Brain microvascular endothelial cell (primary cell): ENCODE measurements around the gene SEC23B.

Source experiments
- DNase-seq: peaks from one replicate; pipeline ENCODE4 v3.0.0-alpha.2; 2020
- H3K27ac ChIP-seq: fragments of 250-450 bp; sonication (Bioruptor Pico); 2 replicates; pipeline ENCODE4 v1.5.1; 2020; ENCODE audit warnings: mild to moderate bottlenecking, moderate library complexity
- H3K27me3 ChIP-seq: fragments of 250-450 bp; sonication (Bioruptor Pico); replicated peaks from 2 replicates; pipeline ENCODE4 v1.5.1; 2020; ENCODE audit warnings: mild to moderate bottlenecking
- H3K36me3 ChIP-seq: fragments of 250-450 bp; sonication (Bioruptor Pico); replicated peaks from 2 replicates; pipeline ENCODE4 v1.5.1; 2020; ENCODE audit warnings: mild to moderate bottlenecking
- H3K4me3 ChIP-seq: 2 replicates; pipeline ENCODE4 v1.5.1; 2011; ENCODE audit warnings: low read depth, mild to moderate bottlenecking, control low read depth, low read length, moderate library complexity
- in situ Hi-C: cut with HindIII; loops from 2 replicates; pipeline ENCODE4 v1.10.0; 2017; ENCODE audit warnings: low sequenced_read_pairs, low pct_ligation_motif_present
- TF ChIP-seq, protein P1 (sequence below): IDR thresholded peaks from 2 replicates; pipeline ENCODE4 v1.5.1; 2011; ENCODE audit warnings: low read depth, mild to moderate bottlenecking, moderate library complexity, low read length, control low read depth, inconsistent platforms; ENCODE audit errors: missing control alignments

SEC23B gene

DNA sequence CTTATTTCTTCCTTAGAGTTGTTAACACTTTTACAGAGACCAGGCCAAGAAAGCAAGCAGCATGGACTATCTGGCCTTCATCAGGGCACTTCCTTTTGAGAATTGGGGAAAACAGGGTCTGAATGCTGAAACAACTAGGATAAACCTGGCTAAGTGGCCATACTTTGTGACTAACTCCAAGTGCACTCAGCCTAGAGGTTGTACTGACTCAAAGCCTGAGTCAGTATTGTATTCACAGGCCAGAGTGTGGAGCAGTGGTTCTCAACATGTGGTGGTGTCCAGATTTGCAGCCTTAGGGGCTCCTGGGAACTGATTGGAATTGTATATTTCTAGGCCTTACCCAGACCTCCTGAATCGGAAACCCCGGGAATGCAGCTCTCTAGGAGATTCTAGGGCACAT is 20.1 kb downstream of the SEC23B start:
- Histone ChIP-seq H3K27me3 (no peaks in the 10 kb centered on the region), H3K36me3 (peaks cover 76% of the 10 kb centered on the region), H3K27ac (peak overlapping the region; percentile 60), H3K4me3 (no peak overlapping the region)
- DNase-seq = peak; percentile 57
- TF ChIP-seq, protein P1, sequence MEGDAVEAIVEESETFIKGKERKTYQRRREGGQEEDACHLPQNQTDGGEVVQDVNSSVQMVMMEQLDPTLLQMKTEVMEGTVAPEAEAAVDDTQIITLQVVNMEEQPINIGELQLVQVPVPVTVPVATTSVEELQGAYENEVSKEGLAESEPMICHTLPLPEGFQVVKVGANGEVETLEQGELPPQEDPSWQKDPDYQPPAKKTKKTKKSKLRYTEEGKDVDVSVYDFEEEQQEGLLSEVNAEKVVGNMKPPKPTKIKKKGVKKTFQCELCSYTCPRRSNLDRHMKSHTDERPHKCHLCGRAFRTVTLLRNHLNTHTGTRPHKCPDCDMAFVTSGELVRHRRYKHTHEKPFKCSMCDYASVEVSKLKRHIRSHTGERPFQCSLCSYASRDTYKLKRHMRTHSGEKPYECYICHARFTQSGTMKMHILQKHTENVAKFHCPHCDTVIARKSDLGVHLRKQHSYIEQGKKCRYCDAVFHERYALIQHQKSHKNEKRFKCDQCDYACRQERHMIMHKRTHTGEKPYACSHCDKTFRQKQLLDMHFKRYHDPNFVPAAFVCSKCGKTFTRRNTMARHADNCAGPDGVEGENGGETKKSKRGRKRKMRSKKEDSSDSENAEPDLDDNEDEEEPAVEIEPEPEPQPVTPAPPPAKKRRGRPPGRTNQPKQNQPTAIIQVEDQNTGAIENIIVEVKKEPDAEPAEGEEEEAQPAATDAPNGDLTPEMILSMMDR = no peak
- in situ Hi-C loops = no loop called here

DNA sequence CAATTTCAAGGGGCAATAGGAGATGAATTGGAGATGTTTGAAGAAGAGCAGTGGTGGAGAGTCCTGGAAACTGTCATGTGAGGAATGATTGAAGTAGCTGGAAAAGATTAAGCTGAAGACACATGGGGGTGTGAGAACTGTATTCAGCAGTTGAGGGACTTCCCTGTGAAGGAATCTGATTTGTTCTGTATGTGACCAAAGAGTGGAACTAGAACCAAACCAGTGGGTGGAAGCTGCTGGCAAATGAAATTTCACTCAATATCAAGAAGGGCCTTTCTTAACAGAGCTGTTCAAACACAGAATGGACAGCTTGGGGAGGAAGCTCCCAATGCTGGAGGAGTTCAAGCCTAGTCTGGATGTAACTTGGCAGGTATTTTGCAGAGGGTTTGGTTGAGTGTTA is 21.3 kb downstream of the SEC23B start:
- Histone ChIP-seq H3K4me3 (no peak overlapping the region), H3K27ac (no peak overlapping the region), H3K27me3 (no peaks in the 10 kb centered on the region), H3K36me3 (peaks cover 87% of the 10 kb centered on the region)
- in situ Hi-C loops = no loop called here
- DNase-seq = no peak
- TF ChIP-seq, protein P1 = no peak

DNA sequence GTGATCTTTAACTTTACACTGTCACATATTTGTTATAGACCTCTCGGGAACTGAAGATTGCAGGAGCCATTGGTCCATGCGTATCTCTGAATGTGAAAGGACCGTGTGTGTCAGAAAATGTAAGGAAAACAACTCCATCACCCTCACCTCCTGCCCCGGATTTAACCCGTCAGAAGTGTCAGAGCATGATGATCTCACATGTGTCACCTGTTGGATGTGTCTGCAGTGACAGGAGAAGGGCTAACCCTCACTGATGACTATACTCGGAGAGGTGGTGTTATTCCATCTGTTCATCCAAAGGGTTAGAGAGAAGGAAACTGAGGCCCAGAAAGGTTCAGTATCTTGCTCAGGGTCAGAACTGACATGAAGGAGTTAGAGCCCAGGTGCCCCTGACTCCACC is 24.9 kb downstream of the SEC23B start:
- in situ Hi-C loops = no loop called here
- TF ChIP-seq, protein P1 = no peak
- Histone ChIP-seq H3K27me3 (no peaks in the 10 kb centered on the region), H3K36me3 (peaks cover 70% of the 10 kb centered on the region), H3K27ac (no peak overlapping the region), H3K4me3 (no peak overlapping the region)
- no peak for DNase-seq

DNA sequence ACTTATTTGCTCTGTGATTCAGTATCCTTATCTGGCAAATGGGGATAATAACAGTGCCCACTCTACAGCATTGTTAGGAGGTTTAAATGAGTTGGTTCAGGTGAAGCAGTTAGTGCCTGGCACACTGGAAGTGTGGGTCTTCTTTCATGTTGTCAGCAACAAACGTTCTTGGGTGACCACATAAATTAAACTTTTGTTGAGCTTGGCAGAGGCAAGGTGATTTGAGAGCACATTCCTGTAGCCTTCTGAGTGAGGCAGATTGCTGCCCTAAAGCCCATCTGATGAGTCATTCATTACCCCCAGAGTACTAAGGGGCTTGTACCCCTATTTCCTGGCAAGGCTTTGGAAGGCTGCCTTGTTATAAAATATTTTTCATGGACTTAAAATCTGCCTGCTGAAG is 25.8 kb downstream of the SEC23B start:
- H3K27ac ChIP-seq = no peak overlapping the region
- no peak for DNase-seq
- TF ChIP-seq, protein P1 = no peak
- H3K36me3 ChIP-seq = peaks cover 66% of the 10 kb centered on the region
- H3K27me3 ChIP-seq = no peaks in the 10 kb centered on the region
- in situ Hi-C loops = no loop called here
- H3K4me3 ChIP-seq = no peak overlapping the region

DNA sequence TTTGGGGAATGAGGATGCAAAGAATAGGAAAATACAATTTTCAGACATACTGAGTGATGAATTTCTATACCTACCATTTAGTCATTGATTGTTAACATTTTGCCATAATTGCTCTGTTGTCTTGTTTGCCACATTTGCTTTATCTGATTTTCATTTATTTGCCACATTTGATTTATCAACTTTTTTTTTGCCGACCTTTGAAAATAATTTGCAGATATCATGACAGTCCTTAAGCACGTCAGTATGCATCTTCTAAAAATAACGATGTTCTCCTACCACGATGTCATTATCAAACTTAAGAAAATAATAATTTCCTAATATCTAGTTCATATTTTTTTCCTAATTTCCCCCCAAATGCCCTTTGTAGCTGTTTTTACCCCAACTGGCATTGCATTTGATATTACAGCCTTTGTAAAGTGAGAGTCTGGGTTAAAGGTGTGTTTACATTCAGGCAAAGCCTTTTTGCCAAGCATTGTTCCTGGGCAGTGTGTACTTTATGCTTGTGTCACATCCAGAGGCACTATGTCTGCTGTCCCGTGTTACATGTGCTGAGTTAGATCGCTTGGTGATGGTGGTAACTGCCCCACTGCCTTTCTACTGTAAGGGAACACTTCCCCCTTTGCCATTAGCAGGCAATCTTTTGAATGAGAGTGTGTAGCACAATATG is 26.4 kb downstream of the SEC23B start:
- no peak for DNase-seq
- Histone ChIP-seq H3K36me3 (peaks cover 60% of the 10 kb centered on the region), H3K27ac (no peak overlapping the region), H3K27me3 (no peaks in the 10 kb centered on the region), H3K4me3 (no peak overlapping the region)
- TF ChIP-seq, protein P1 = no peak
- in situ Hi-C loops = no loop called here

DNA sequence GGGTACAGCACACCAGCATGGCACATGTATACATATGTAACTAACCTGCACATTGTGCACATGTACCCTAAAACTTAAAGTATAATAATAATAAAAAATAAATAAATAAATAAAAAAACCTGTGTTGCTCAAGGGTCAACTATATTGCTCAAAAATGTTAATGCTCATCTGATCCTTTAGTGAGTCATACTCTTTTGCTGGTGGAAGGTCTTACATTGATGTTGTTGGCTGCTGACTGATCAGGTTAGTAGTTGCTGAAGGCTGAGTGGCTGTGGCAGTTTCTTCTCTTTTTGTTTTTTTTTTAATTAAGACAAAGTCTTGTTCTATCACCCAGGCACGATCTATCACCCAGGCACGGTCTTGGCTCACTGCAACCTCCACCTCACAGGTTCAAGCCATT is 29.9 kb downstream of the SEC23B start:
- in situ Hi-C loops = no loop called here
- TF ChIP-seq, protein P1 = no peak
- Histone ChIP-seq H3K36me3 (peaks cover 39% of the 10 kb centered on the region), H3K27me3 (no peaks in the 10 kb centered on the region), H3K27ac (no peak overlapping the region), H3K4me3 (no peak overlapping the region)
- no peak for DNase-seq
